ENCODE measurements around the gene MYO15B. TPM values are rescaled to one million over a fixed set of nuclear protein-coding genes. Genes with fewer than 3 reads are reported as not detected.

MYO15B gene
- total and polyA plus RNA-seq, 2 of the 13 experiments (the other 11 are each of a cell fraction or from before 2014, with no cell fraction given) = 2.8 to 8.1 TPM

DNA sequence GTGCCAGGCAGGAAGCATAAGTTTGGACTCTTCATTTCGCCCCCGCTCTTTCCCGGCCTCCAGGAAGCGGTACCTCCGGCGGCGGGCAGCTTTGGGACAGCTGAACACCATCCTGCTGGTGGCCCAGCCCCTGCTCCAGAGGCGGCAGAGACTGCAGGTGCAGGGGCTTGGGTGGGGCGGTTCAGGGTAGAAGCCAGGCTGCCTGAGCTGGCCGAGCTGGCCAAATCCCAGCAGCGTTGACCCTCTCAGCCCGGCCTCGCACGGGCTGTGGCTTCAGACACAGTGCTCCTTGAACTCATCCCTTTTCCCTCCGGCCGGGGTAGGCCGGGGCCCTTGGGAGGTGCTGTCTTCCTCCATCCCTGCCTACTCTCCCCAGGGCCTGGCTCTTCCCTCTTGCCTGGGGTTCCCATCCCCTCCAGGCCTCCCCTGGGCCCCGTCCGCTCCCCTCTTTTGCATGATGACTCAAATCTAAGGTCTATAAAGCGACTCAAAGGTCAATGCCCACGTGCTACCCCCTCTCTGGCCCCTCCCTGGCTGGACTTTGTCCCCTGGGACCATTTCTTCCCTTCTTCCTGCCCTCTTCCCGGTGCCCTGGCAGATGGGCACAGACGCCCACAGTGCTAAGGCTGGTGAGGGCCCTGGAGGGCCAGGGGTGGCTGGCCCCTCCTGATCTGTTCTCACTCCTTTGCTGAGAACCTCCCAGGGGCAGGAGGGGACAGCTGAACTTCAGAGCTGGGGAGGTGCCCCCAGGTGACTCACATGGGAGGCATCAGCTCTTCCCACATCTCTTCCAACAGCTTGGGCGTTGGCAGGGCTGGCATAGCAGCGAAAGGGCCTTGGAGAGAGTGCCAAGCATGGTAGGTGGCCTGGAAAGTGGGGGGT is 22.7 kb downstream of the MYO15B start (continued):
- TF ChIP-seq, protein P1, sequence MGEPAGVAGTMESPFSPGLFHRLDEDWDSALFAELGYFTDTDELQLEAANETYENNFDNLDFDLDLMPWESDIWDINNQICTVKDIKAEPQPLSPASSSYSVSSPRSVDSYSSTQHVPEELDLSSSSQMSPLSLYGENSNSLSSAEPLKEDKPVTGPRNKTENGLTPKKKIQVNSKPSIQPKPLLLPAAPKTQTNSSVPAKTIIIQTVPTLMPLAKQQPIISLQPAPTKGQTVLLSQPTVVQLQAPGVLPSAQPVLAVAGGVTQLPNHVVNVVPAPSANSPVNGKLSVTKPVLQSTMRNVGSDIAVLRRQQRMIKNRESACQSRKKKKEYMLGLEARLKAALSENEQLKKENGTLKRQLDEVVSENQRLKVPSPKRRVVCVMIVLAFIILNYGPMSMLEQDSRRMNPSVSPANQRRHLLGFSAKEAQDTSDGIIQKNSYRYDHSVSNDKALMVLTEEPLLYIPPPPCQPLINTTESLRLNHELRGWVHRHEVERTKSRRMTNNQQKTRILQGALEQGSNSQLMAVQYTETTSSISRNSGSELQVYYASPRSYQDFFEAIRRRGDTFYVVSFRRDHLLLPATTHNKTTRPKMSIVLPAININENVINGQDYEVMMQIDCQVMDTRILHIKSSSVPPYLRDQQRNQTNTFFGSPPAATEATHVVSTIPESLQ (CRISPR knock-in tag; conservative IDR thresholded peaks at IDR 0.05) = no peak
- TF ChIP-seq ELF3 (CRISPR knock-in tag; IDR thresholded peaks at IDR 0.05) (peak; percentile 37; the same call in 1 of the 2 replicates), ZNF230 (CRISPR knock-in tag; IDR thresholded peaks at IDR 0.05) (no peak), MZF1 (CRISPR knock-in tag; IDR thresholded peaks at IDR 0.05; ENCODE audit: borderline replicate concordance) (peak; percentile 68; the same call in 1 of the 2 replicates), SETDB1 (CRISPR knock-in tag; IDR thresholded peaks at IDR 0.05; ENCODE audit: borderline replicate concordance) (no peak), ZNF234 (CRISPR knock-in tag; conservative IDR thresholded peaks at IDR 0.05) (no peak), NCOR1 (IDR thresholded peaks at IDR 0.05; ENCODE audit: borderline replicate concordance, low read length) (peak; percentile 91), FIP1L1 (IDR thresholded peaks at IDR 0.05; ENCODE audit: borderline replicate concordance, insufficient read depth, low read depth, low read length) (0 out of 2 replicates have a peak, but pooled peaks have one; percentile 34), IKZF4 (CRISPR knock-in tag; IDR thresholded peaks at IDR 0.05; ENCODE audit: borderline replicate concordance, low read depth, not compliant biosample characterization) (no peak), MBD4 (IDR thresholded peaks at IDR 0.05; ENCODE audit: borderline replicate concordance, low read length) (no peak), HOXA3 (CRISPR knock-in tag; IDR thresholded peaks at IDR 0.05) (peak; percentile 37; the same call in 1 of the 2 replicates)
- TF ChIP-seq, protein P2, sequence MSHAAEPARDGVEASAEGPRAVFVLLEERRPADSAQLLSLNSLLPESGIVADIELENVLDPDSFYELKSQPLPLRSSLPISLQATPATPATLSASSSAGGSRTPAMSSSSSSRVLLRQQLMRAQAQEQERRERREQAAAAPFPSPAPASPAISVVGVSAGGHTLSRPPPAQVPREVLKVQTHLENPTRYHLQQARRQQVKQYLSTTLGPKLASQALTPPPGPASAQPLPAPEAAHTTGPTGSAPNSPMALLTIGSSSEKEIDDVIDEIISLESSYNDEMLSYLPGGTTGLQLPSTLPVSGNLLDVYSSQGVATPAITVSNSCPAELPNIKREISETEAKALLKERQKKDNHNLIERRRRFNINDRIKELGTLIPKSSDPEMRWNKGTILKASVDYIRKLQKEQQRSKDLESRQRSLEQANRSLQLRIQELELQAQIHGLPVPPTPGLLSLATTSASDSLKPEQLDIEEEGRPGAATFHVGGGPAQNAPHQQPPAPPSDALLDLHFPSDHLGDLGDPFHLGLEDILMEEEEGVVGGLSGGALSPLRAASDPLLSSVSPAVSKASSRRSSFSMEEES (CRISPR knock-in tag; IDR thresholded peaks at IDR 0.05) = peak; percentile 75
- TF ChIP-seq, protein P3, sequence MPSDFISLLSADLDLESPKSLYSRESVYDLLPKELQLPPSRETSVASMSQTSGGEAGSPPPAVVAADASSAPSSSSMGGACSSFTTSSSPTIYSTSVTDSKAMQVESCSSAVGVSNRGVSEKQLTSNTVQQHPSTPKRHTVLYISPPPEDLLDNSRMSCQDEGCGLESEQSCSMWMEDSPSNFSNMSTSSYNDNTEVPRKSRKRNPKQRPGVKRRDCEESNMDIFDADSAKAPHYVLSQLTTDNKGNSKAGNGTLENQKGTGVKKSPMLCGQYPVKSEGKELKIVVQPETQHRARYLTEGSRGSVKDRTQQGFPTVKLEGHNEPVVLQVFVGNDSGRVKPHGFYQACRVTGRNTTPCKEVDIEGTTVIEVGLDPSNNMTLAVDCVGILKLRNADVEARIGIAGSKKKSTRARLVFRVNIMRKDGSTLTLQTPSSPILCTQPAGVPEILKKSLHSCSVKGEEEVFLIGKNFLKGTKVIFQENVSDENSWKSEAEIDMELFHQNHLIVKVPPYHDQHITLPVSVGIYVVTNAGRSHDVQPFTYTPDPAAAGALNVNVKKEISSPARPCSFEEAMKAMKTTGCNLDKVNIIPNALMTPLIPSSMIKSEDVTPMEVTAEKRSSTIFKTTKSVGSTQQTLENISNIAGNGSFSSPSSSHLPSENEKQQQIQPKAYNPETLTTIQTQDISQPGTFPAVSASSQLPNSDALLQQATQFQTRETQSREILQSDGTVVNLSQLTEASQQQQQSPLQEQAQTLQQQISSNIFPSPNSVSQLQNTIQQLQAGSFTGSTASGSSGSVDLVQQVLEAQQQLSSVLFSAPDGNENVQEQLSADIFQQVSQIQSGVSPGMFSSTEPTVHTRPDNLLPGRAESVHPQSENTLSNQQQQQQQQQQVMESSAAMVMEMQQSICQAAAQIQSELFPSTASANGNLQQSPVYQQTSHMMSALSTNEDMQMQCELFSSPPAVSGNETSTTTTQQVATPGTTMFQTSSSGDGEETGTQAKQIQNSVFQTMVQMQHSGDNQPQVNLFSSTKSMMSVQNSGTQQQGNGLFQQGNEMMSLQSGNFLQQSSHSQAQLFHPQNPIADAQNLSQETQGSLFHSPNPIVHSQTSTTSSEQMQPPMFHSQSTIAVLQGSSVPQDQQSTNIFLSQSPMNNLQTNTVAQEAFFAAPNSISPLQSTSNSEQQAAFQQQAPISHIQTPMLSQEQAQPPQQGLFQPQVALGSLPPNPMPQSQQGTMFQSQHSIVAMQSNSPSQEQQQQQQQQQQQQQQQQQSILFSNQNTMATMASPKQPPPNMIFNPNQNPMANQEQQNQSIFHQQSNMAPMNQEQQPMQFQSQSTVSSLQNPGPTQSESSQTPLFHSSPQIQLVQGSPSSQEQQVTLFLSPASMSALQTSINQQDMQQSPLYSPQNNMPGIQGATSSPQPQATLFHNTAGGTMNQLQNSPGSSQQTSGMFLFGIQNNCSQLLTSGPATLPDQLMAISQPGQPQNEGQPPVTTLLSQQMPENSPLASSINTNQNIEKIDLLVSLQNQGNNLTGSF (CRISPR knock-in tag; IDR thresholded peaks at IDR 0.05) = 0 out of 2 replicates have a peak, but pooled peaks have one; percentile 38
- TF ChIP-seq, protein P4, sequence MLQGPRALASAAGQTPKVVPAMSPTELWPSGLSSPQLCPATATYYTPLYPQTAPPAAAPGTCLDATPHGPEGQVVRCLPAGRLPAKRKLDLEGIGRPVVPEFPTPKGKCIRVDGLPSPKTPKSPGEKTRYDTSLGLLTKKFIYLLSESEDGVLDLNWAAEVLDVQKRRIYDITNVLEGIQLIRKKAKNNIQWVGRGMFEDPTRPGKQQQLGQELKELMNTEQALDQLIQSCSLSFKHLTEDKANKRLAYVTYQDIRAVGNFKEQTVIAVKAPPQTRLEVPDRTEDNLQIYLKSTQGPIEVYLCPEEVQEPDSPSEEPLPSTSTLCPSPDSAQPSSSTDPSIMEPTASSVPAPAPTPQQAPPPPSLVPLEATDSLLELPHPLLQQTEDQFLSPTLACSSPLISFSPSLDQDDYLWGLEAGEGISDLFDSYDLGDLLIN (CRISPR knock-in tag; IDR thresholded peaks at IDR 0.05; ENCODE audit: borderline replicate concordance) = no peak
- TF ChIP-seq, protein P5, sequence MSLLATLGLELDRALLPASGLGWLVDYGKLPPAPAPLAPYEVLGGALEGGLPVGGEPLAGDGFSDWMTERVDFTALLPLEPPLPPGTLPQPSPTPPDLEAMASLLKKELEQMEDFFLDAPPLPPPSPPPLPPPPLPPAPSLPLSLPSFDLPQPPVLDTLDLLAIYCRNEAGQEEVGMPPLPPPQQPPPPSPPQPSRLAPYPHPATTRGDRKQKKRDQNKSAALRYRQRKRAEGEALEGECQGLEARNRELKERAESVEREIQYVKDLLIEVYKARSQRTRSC (CRISPR knock-in tag; IDR thresholded peaks at IDR 0.05; ENCODE audit: low read depth) = no peak

Measured in HepG2 (cell line).